Measurements from ENCODE around the gene BTBD9. TPM values are rescaled to one million over a fixed set of nuclear protein-coding genes. Genes with fewer than 3 reads are reported as not detected.

Gene BTBD9
- polyA plus RNA-seq, 1 donor (not counting 4 experiments of a cell fraction or from before 2014, with no cell fraction given) = 6.8 TPM

DNA sequence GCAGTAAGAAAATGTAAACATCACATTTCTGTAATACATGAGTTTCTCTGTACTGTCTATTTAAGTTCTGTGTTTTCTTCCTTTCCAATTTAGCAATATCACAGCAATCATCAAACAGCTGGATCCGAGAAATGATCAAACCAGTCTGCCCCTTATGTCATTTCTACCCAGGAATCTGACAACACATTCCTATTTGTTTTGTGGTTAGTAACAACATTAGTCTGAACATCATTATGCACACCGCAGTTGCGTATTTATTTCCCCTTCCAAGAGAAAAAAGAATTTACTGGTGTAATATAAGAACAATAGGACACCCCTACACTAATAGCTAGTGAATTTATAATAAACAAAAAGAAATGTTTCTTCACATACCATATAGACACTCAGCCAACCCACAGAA, 179.5 kb downstream of the BTBD9 start:
- H3K4me1 ChIP-seq (ENCODE audit: control insufficient read depth, extremely low read depth, insufficient read depth, low read length) = no peaks in the 10 kb centered on the region
- DNase-seq (ENCODE audit: low read depth, low spot score) = no peak
- H4K20me1 ChIP-seq (ENCODE audit: control insufficient read depth, extremely low read depth, insufficient read depth, low read length) = no peaks in the 10 kb centered on the region
- FAIRE-seq = no peak
- dilution Hi-C loops (cut with MboI; ENCODE audit: extremely low pct_ligation_motif_present, low sequenced_read_pairs) = no loop called here
- H3K27ac ChIP-seq (ENCODE audit: control insufficient read depth, insufficient read depth, low read length) = no peak overlapping the region
- H2AFZ ChIP-seq (ENCODE audit: control insufficient read depth, low read length) = no peak overlapping the region
- no peak overlapping the region for H3K4me2 ChIP-seq (ENCODE audit: control insufficient read depth, extremely low read depth, insufficient read depth, low read depth, low read length)
- H3K9me3 ChIP-seq (ENCODE audit: control insufficient read depth, low read depth, low read length) = no peaks in the 10 kb centered on the region
- H3K4me3 ChIP-seq (ENCODE audit: control insufficient read depth in 2 of 3, extremely low read depth in 1 of 3, insufficient read depth in 2 of 3, low read depth in 1 of 3, low read length in 3 of 3) = no peak overlapping the region
- TF ChIP-seq, protein P1, sequence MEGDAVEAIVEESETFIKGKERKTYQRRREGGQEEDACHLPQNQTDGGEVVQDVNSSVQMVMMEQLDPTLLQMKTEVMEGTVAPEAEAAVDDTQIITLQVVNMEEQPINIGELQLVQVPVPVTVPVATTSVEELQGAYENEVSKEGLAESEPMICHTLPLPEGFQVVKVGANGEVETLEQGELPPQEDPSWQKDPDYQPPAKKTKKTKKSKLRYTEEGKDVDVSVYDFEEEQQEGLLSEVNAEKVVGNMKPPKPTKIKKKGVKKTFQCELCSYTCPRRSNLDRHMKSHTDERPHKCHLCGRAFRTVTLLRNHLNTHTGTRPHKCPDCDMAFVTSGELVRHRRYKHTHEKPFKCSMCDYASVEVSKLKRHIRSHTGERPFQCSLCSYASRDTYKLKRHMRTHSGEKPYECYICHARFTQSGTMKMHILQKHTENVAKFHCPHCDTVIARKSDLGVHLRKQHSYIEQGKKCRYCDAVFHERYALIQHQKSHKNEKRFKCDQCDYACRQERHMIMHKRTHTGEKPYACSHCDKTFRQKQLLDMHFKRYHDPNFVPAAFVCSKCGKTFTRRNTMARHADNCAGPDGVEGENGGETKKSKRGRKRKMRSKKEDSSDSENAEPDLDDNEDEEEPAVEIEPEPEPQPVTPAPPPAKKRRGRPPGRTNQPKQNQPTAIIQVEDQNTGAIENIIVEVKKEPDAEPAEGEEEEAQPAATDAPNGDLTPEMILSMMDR (optimal IDR thresholded peaks at IDR 0.05 in 1 of 3, IDR thresholded peaks at IDR 0.05 in 1 of 3, conservative IDR thresholded peaks at IDR 0.05 in 1 of 3; ENCODE audit: extremely low read depth in 1 of 3, insufficient read depth in 2 of 3, low read length in 3 of 3) = no peak
- no peak for TF ChIP-seq EZH2 (IDR thresholded peaks at IDR 0.05; ENCODE audit: low read length)
- H3K79me2 ChIP-seq (ENCODE audit: control insufficient read depth, insufficient read depth, low read length) = no peaks in the 10 kb centered on the region
- no peak overlapping the region for H3K9ac ChIP-seq (ENCODE audit: control insufficient read depth, extremely low read depth, insufficient read depth, low read length)
- no peaks in the 10 kb centered on the region for H3K36me3 ChIP-seq (ENCODE audit: control insufficient read depth in 2 of 2, extremely low read depth in 1 of 2, insufficient read depth in 2 of 2, low read length in 2 of 2)
- no peaks in the 10 kb centered on the region for H3K9me1 ChIP-seq (ENCODE audit: control insufficient read depth, extremely low read depth, insufficient read depth, low read length)
- no peaks in the 10 kb centered on the region for H3K27me3 ChIP-seq (ENCODE audit: control insufficient read depth, extremely low read depth, insufficient read depth, low read length)

DNA sequence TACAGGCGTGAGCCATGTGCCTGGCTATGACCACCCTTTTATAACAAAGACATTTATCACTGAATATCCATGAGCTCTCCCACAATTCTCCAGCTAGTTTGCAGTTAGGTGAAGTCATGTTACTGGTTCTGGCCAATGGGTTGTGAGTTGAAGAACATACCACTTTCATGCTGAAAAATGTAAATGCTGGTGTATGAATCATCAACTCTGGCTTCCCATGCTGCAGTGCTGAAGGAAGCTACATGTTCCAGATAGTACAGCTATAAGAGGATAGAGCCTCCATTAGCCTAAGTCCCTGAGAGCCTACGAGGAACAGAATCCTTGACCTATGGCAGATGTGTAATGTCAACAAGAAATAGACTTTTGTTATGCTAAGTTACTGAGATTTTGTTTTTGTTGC, 180.4 kb downstream of the BTBD9 start:
- FAIRE-seq (no peak), DNase-seq (ENCODE audit: low read depth, low spot score) (no peak)
- Histone ChIP-seq H3K4me3 (ENCODE audit: control insufficient read depth in 2 of 3, extremely low read depth in 1 of 3, insufficient read depth in 2 of 3, low read depth in 1 of 3, low read length in 3 of 3) (no peak overlapping the region), H3K9me3 (ENCODE audit: control insufficient read depth, low read depth, low read length) (no peaks in the 10 kb centered on the region), H3K9me1 (ENCODE audit: control insufficient read depth, extremely low read depth, insufficient read depth, low read length) (no peaks in the 10 kb centered on the region), H3K36me3 (ENCODE audit: control insufficient read depth in 2 of 2, extremely low read depth in 1 of 2, insufficient read depth in 2 of 2, low read length in 2 of 2) (no peaks in the 10 kb centered on the region), H3K4me2 (ENCODE audit: control insufficient read depth, extremely low read depth, insufficient read depth, low read depth, low read length) (no peak overlapping the region), H3K27me3 (ENCODE audit: control insufficient read depth, extremely low read depth, insufficient read depth, low read length) (no peaks in the 10 kb centered on the region), H3K9ac (ENCODE audit: control insufficient read depth, extremely low read depth, insufficient read depth, low read length) (no peak overlapping the region), H3K79me2 (ENCODE audit: control insufficient read depth, insufficient read depth, low read length) (no peaks in the 10 kb centered on the region), H2AFZ (ENCODE audit: control insufficient read depth, low read length) (no peak overlapping the region), H3K4me1 (ENCODE audit: control insufficient read depth, extremely low read depth, insufficient read depth, low read length) (no peaks in the 10 kb centered on the region), H4K20me1 (ENCODE audit: control insufficient read depth, extremely low read depth, insufficient read depth, low read length) (no peaks in the 10 kb centered on the region), H3K27ac (ENCODE audit: control insufficient read depth, insufficient read depth, low read length) (no peak overlapping the region)
- TF ChIP-seq, protein P1 (optimal IDR thresholded peaks at IDR 0.05 in 1 of 3, IDR thresholded peaks at IDR 0.05 in 1 of 3, conservative IDR thresholded peaks at IDR 0.05 in 1 of 3; ENCODE audit: extremely low read depth in 1 of 3, insufficient read depth in 2 of 3, low read length in 3 of 3) = no peak
- TF ChIP-seq EZH2 (IDR thresholded peaks at IDR 0.05; ENCODE audit: low read length) = no peak
- dilution Hi-C loops (cut with MboI; ENCODE audit: extremely low pct_ligation_motif_present, low sequenced_read_pairs) = no loop called here
